VCaP (cell line): ENCODE results near the gene SSTR1.
A peak's percentile ranks its signal among the peaks of the same experiment; 100 is the strongest.
"Not testable (repeated sequence)": the region's sequence is repeated elsewhere in the genome, so short reads cannot be mapped to it uniquely, and the experiment has no call there.

Experiments used
- H3K27ac ChIP-seq: fragments of 450-650 bp; 2 replicates; pipeline ENCODE4 v1.5.1; 2017
- CTCF ChIP-seq: fragments of 450-650 bp; conservative IDR thresholded peaks from 2 replicates; pipeline ENCODE4 v1.5.1; 2017; ENCODE audit warnings: mild to moderate bottlenecking, moderate library complexity

SSTR1 gene

GRCh38 chr14:38184132-38184531 lies 23.6 kb upstream of the SSTR1 start:
- TF ChIP-seq CTCF: no peak
- H3K27ac ChIP-seq: no peak overlapping the region

GRCh38 chr14:38185671-38186070 lies 22.0 kb upstream of the SSTR1 start:
- no peak overlapping the region for H3K27ac ChIP-seq
- TF ChIP-seq CTCF: no peak

- TF ChIP-seq CTCF: no peak
These were observed 21.5 kb upstream of the SSTR1 start for GRCh38 chr14:38186216-38186615.

GRCh38 chr14:38187528-38187927 lies 20.2 kb upstream of the SSTR1 start:
- no peak overlapping the region for H3K27ac ChIP-seq
- no peak for TF ChIP-seq CTCF

More at GRCh38 chr14:38186216-38186615, 21.5 kb upstream of the SSTR1 start:
- no peak overlapping the region for H3K27ac ChIP-seq

- H3K27ac ChIP-seq: no peak overlapping the region
- TF ChIP-seq CTCF: no peak
These were observed 17.6 kb upstream of the SSTR1 start for GRCh38 chr14:38189930-38190726.

- not testable (repeated sequence) for H3K27ac ChIP-seq
These were observed 16.9 kb upstream of the SSTR1 start for GRCh38 chr14:38190846-38191245.

GRCh38 chr14:38191491-38191890 lies 16.2 kb upstream of the SSTR1 start:
- H3K27ac ChIP-seq: not testable (repeated sequence)

- TF ChIP-seq CTCF: peak; percentile 76
- H3K27ac ChIP-seq: no peak overlapping the region
These were observed 10.5 kb upstream of the SSTR1 start for GRCh38 chr14:38197001-38197783.
